ENCODE results near the gene HLF. TPM values are rescaled to one million over a fixed set of nuclear protein-coding genes. Genes with fewer than 3 reads are reported as not detected.

HLF gene
- total RNA-seq, 5 donors from 2014 or later (not counting 1 experiment from before 2014, with no cell fraction given): 0.55 to 5.2 (median 2.5) TPM

DNA sequence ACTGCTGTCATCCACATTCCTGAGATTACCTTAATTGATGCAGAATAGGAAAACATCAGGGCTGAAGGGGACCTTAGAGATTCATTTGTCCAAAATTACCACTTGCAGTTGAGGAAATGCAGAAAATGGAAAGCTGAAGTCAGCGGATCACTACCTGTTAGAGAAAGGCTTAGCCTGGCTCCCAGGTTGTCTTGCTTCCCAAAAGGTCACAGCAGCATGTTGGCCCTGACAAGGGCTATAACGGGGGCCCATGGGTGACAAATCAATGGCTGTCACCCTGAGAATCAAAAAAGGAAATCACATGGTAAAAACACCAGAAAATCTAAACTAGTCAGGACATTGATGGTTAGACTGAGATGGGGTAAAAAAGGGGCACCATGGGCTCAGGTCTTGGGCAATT is 51.7 kb downstream of the HLF start:
- no peak for ATAC-seq (replicated peaks in 1 of 4)
- WGBS (ENCODE audit: insufficient coverage): 80% methylated on average over 1 of the region's 2 CpGs

DNA sequence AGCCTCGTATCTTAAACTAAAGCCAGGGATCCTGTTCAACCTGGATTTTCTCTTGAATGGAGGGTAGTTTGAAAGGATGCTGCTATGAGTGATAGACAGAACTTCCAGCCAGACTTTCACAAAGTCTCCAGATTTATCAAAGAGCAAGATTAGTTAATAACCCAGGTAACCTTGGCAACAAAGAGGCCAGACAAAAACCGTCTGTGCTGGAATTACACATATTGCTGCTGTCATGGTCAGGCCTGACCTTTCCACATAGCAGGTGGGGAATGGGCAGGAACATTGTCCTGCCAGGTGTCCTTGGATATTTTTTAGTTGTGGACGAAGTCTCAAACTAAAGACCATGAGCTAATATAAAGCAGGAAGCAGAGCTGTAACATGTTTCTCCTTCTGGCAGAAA is 52.5 kb downstream of the HLF start:
- H3K4me1 ChIP-seq (ENCODE audit: control insufficient read depth in 1 of 2, extremely low read depth in 1 of 2, insufficient read depth in 2 of 2, low read length in 2 of 2): no peaks in the 10 kb centered on the region
- no peak overlapping the region for H3K27ac Mint-ChIP-seq
- no peak overlapping the region for H3K27ac ChIP-seq (ENCODE audit: low read length)
- H3K36me3 ChIP-seq (ENCODE audit: control insufficient read depth in 2 of 2, extremely low read depth in 1 of 2, insufficient read depth in 1 of 2, low read length in 1 of 2): no peaks in the 10 kb centered on the region
- no peak for ATAC-seq (replicated peaks in 1 of 4)
- H3K4me3 Mint-ChIP-seq: no peak overlapping the region
- H3K36me3 Mint-ChIP-seq: no peaks in the 10 kb centered on the region
- ChIA-PET POLR2A (no interaction called here), CTCF (no interaction called here)
- no peak overlapping the region for H3K4me3 ChIP-seq (ENCODE audit: control insufficient read depth in 1 of 2, extremely low read depth in 1 of 2, low read length in 1 of 2)
- H3K4me1 Mint-ChIP-seq: no peaks in the 10 kb centered on the region
- H3K9me3 Mint-ChIP-seq: no peaks in the 10 kb centered on the region
- no peaks in the 10 kb centered on the region for H3K9me3 ChIP-seq
- 86% methylated on average over 1 of the region's 3 CpGs for WGBS (ENCODE audit: insufficient coverage)
- DNase-seq: no peak
- H3K27me3 ChIP-seq (replicated peaks in 1 of 2; ENCODE audit: control insufficient read depth in 2 of 2, extremely low read depth in 1 of 2, insufficient read depth in 2 of 2, low read length in 1 of 2): no peaks in the 10 kb centered on the region
- H3K27me3 Mint-ChIP-seq: peaks cover 0 to 19% of the 10 kb centered on the region in 2 donors

More for the DNA sequence above, 51.7 kb downstream of the HLF start:
- Histone ChIP-seq H3K9me3 (no peaks in the 10 kb centered on the region), H3K27me3 (replicated peaks in 1 of 2; ENCODE audit: control insufficient read depth in 2 of 2, extremely low read depth in 1 of 2, insufficient read depth in 2 of 2, low read length in 1 of 2) (no peaks in the 10 kb centered on the region), H3K4me3 (ENCODE audit: control insufficient read depth in 1 of 2, extremely low read depth in 1 of 2, low read length in 1 of 2) (no peak overlapping the region), H3K4me1 (ENCODE audit: control insufficient read depth in 1 of 2, extremely low read depth in 1 of 2, insufficient read depth in 2 of 2, low read length in 2 of 2) (no peaks in the 10 kb centered on the region), H3K27ac (ENCODE audit: low read length) (no peak overlapping the region), H3K36me3 (ENCODE audit: control insufficient read depth in 2 of 2, extremely low read depth in 1 of 2, insufficient read depth in 1 of 2, low read length in 1 of 2) (no peaks in the 10 kb centered on the region)
- no peak for DNase-seq
- Mint-ChIP-seq H3K9me3 (no peaks in the 10 kb centered on the region), H3K4me3 (no peak overlapping the region), H3K27ac (no peak overlapping the region), H3K36me3 (no peaks in the 10 kb centered on the region), H3K27me3 (peaks cover 0 to 19% of the 10 kb centered on the region in 2 donors), H3K4me1 (no peaks in the 10 kb centered on the region)
- ChIA-PET CTCF (no interaction called here), POLR2A (no interaction called here)

GRCh38 chr17:55318081-55318480 is 53.3 kb downstream of the HLF start:
- ChIA-PET CTCF (no interaction called here), POLR2A (no interaction called here)
- Mint-ChIP-seq H3K36me3 (no peaks in the 10 kb centered on the region), H3K27me3 (peaks cover 0 to 15% of the 10 kb centered on the region in 2 donors), H3K4me1 (no peaks in the 10 kb centered on the region), H3K27ac (no peak overlapping the region), H3K9me3 (no peaks in the 10 kb centered on the region), H3K4me3 (no peak overlapping the region)
- 96% methylated on average over 5 of the region's 8 CpGs for WGBS (ENCODE audit: insufficient coverage)
- Histone ChIP-seq H3K4me3 (ENCODE audit: control insufficient read depth in 1 of 2, extremely low read depth in 1 of 2, low read length in 1 of 2) (no peak overlapping the region), H3K27me3 (replicated peaks in 1 of 2; ENCODE audit: control insufficient read depth in 2 of 2, extremely low read depth in 1 of 2, insufficient read depth in 2 of 2, low read length in 1 of 2) (no peaks in the 10 kb centered on the region), H3K27ac (ENCODE audit: low read length) (no peak overlapping the region), H3K4me1 (ENCODE audit: control insufficient read depth in 1 of 2, extremely low read depth in 1 of 2, insufficient read depth in 2 of 2, low read length in 2 of 2) (no peaks in the 10 kb centered on the region), H3K36me3 (ENCODE audit: control insufficient read depth in 2 of 2, extremely low read depth in 1 of 2, insufficient read depth in 1 of 2, low read length in 1 of 2) (no peaks in the 10 kb centered on the region), H3K9me3 (no peaks in the 10 kb centered on the region)
- no peak for ATAC-seq (replicated peaks in 1 of 4)
- DNase-seq: no peak

GRCh38 chr17:55318715-55319487 is 54.1 kb downstream of the HLF start:
- Mint-ChIP-seq H3K27me3 (peaks cover 0 to 15% of the 10 kb centered on the region in 2 donors), H3K4me3 (no peak overlapping the region), H3K27ac (no peak overlapping the region), H3K4me1 (no peaks in the 10 kb centered on the region), H3K9me3 (no peaks in the 10 kb centered on the region), H3K36me3 (no peaks in the 10 kb centered on the region)
- Histone ChIP-seq H3K9me3 (no peaks in the 10 kb centered on the region), H3K4me3 (ENCODE audit: control insufficient read depth in 1 of 2, extremely low read depth in 1 of 2, low read length in 1 of 2) (no peak overlapping the region), H3K4me1 (ENCODE audit: control insufficient read depth in 1 of 2, extremely low read depth in 1 of 2, insufficient read depth in 2 of 2, low read length in 2 of 2) (no peaks in the 10 kb centered on the region), H3K36me3 (ENCODE audit: control insufficient read depth in 2 of 2, extremely low read depth in 1 of 2, insufficient read depth in 1 of 2, low read length in 1 of 2) (no peaks in the 10 kb centered on the region), H3K27me3 (replicated peaks in 1 of 2; ENCODE audit: control insufficient read depth in 2 of 2, extremely low read depth in 1 of 2, insufficient read depth in 2 of 2, low read length in 1 of 2) (no peaks in the 10 kb centered on the region), H3K27ac (ENCODE audit: low read length) (no peak overlapping the region)
- ChIA-PET POLR2A (no interaction called here), CTCF (no interaction called here)
- ATAC-seq (replicated peaks in 1 of 4) (no peak), DNase-seq (no peak)
- WGBS (ENCODE audit: insufficient coverage): 86% methylated on average over 4 of the region's 7 CpGs

DNA sequence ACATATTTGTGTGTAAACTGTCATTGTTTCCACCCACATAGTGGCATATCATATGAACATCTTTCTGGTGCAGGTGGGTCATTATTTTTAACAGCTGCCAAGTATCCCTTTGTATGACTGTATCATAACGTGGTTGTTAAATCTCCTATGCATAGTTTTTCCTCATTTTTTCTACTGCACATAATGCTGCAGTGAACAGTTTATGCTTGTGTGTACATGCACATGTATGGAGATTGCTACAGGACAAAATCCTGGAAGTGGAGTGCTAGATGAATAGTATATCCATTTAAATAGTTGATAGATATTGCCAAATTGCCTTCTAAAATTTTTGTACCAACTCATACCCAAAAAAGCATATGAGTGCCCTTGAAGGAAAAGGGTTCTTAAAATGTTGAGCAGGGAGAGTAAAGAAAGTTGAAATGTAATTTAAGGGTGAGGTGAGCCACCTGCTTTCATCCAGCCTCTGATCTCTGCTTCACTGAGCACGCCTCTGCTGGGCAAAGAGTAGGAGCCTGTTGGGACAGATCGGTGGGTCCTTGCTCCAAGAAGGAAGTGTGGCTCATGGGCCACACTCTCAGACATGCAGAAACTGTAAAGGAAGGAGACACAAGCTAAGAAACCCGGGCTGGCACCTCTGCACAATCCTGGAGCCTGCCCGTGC is 55.3 kb downstream of the HLF start:
- Histone ChIP-seq H3K4me3 (ENCODE audit: control insufficient read depth in 1 of 2, extremely low read depth in 1 of 2, low read length in 1 of 2) (no peak overlapping the region), H3K9me3 (no peaks in the 10 kb centered on the region), H3K4me1 (ENCODE audit: control insufficient read depth in 1 of 2, extremely low read depth in 1 of 2, insufficient read depth in 2 of 2, low read length in 2 of 2) (no peaks in the 10 kb centered on the region), H3K27me3 (replicated peaks in 1 of 2; ENCODE audit: control insufficient read depth in 2 of 2, extremely low read depth in 1 of 2, insufficient read depth in 2 of 2, low read length in 1 of 2) (no peaks in the 10 kb centered on the region), H3K27ac (ENCODE audit: low read length) (no peak overlapping the region), H3K36me3 (ENCODE audit: control insufficient read depth in 2 of 2, extremely low read depth in 1 of 2, insufficient read depth in 1 of 2, low read length in 1 of 2) (no peaks in the 10 kb centered on the region)
- WGBS (ENCODE audit: insufficient coverage): 76% methylated on average over 3 of the region's 5 CpGs
- POLR2A ChIA-PET: no interaction called here
- Mint-ChIP-seq H3K27me3 (peaks cover 0 to 10% of the 10 kb centered on the region in 2 donors), H3K4me3 (no peak overlapping the region), H3K9me3 (no peaks in the 10 kb centered on the region), H3K27ac (no peak overlapping the region), H3K4me1 (no peaks in the 10 kb centered on the region), H3K36me3 (no peaks in the 10 kb centered on the region)
- CTCF ChIA-PET: no interaction called here
- DNase-seq (no peak), ATAC-seq (replicated peaks in 1 of 4) (no peak)

GRCh38 chr17:55320594-55321426 is 56.0 kb downstream of the HLF start:
- WGBS (ENCODE audit: insufficient coverage): 96% methylated on average over 9 of the region's 23 CpGs

More at GRCh38 chr17:55320594-55321426, 56.0 kb downstream of the HLF start:
- Mint-ChIP-seq H3K4me1 (no peaks in the 10 kb centered on the region), H3K36me3 (no peaks in the 10 kb centered on the region), H3K27ac (no peak overlapping the region), H3K9me3 (no peaks in the 10 kb centered on the region), H3K27me3 (peaks cover 0 to 9% of the 10 kb centered on the region in 2 donors), H3K4me3 (no peak overlapping the region)
- Histone ChIP-seq H3K27me3 (replicated peaks in 1 of 2; ENCODE audit: control insufficient read depth in 2 of 2, extremely low read depth in 1 of 2, insufficient read depth in 2 of 2, low read length in 1 of 2) (no peaks in the 10 kb centered on the region), H3K36me3 (ENCODE audit: control insufficient read depth in 2 of 2, extremely low read depth in 1 of 2, insufficient read depth in 1 of 2, low read length in 1 of 2) (no peaks in the 10 kb centered on the region), H3K9me3 (no peaks in the 10 kb centered on the region), H3K4me3 (ENCODE audit: control insufficient read depth in 1 of 2, extremely low read depth in 1 of 2, low read length in 1 of 2) (no peak overlapping the region), H3K4me1 (ENCODE audit: control insufficient read depth in 1 of 2, extremely low read depth in 1 of 2, insufficient read depth in 2 of 2, low read length in 2 of 2) (no peaks in the 10 kb centered on the region), H3K27ac (ENCODE audit: low read length) (no peak overlapping the region)
- ChIA-PET POLR2A (no interaction called here), CTCF (no interaction called here)
- DNase-seq (no peak), ATAC-seq (replicated peaks in 1 of 4) (no peak)
